Mesendoderm (in vitro differentiated cells): ENCODE data around the gene SAFB.

Experiments used
- DNase-seq: peaks from one replicate; pipeline ENCODE4 v3.0.0; 2013
- H2AK5ac ChIP-seq: 2 replicates; pipeline ENCODE4 v1.6.1; 2013; ENCODE audit warnings: low read length, inconsistent platforms
- H2BK120ac ChIP-seq: 2 replicates; pipeline ENCODE4 v1.6.1; 2013; ENCODE audit warnings: low read depth, mild to moderate bottlenecking, low read length, moderate library complexity, mixed read lengths
- H2BK15ac ChIP-seq: replicated peaks from 2 replicates; pipeline ENCODE4 v1.6.1; 2013; ENCODE audit warnings: low read depth, mild to moderate bottlenecking, moderate library complexity
- H2BK5ac ChIP-seq: 2 replicates; pipeline ENCODE4 v1.6.1; 2013; ENCODE audit warnings: low read length, inconsistent platforms
- H3K18ac ChIP-seq: 2 replicates; pipeline ENCODE4 v1.6.1; 2013; ENCODE audit warnings: mild to moderate bottlenecking, low read length, mixed read lengths
- H3K23ac ChIP-seq: one replicate; pipeline ENCODE4 v1.6.1; 2013; ENCODE audit warnings: low read length
- H3K27ac ChIP-seq: 2 replicates; pipeline ENCODE4 v1.5.1; 2013; ENCODE audit warnings: low read depth, mild to moderate bottlenecking, inconsistent platforms, low read length, moderate library complexity
- H3K27me3 ChIP-seq: 2 replicates; pipeline ENCODE4 v1.6.1; 2013; ENCODE audit warnings: low read length, control low read depth, mild to moderate bottlenecking, inconsistent platforms; ENCODE audit not compliant: insufficient read depth, poor library complexity
- H3K36me3 ChIP-seq: 2 replicates; pipeline ENCODE4 v1.6.1; 2013; ENCODE audit warnings: low read length, inconsistent platforms; ENCODE audit not compliant: control insufficient read depth, insufficient read depth
- H3K4ac ChIP-seq: one replicate; pipeline ENCODE4 v1.6.1; 2013; ENCODE audit warnings: low read depth, mild to moderate bottlenecking, low read length, moderate library complexity
- H3K4me1 ChIP-seq: 2 replicates; pipeline ENCODE4 v1.6.1; 2013; ENCODE audit warnings: low read depth, low read length, inconsistent platforms; ENCODE audit not compliant: control insufficient read depth
- H3K4me2 ChIP-seq: 2 replicates; pipeline ENCODE4 v1.6.1; 2013; ENCODE audit warnings: low read length
- H3K4me3 ChIP-seq: 2 replicates; pipeline ENCODE4 v1.5.1; 2013; ENCODE audit warnings: mild to moderate bottlenecking, low read length
- H3K56ac ChIP-seq: one replicate; pipeline ENCODE4 v1.6.1; 2013; ENCODE audit warnings: low read length
- H3K79me1 ChIP-seq: 2 replicates; pipeline ENCODE4 v1.6.1; 2013; ENCODE audit warnings: low read length, inconsistent platforms
- H3K79me2 ChIP-seq: 2 replicates; pipeline ENCODE4 v1.6.1; 2013; ENCODE audit warnings: mild to moderate bottlenecking, low read length; ENCODE audit not compliant: control insufficient read depth, insufficient read depth
- H3K9ac ChIP-seq: 2 replicates; pipeline ENCODE4 v1.6.1; 2013; ENCODE audit warnings: low read length, inconsistent platforms
- H4K5ac ChIP-seq: one replicate; pipeline ENCODE4 v1.6.1; 2013; ENCODE audit warnings: low read length
- H4K8ac ChIP-seq: one replicate; pipeline ENCODE4 v1.6.1; 2013; ENCODE audit warnings: low read depth, mild to moderate bottlenecking, control low read depth, low read length, moderate library complexity
- WGBS: extraction: QIAGEN DNeasy Blood & Tissue Kit; methylation state at CpG from one replicate; pipeline ENCODE4 v1.1.7; 2013; ENCODE audit warnings: low lambda C conversion rate, missing lambda C conversion rate; ENCODE audit not compliant: insufficient coverage; ENCODE audit errors: extremely low coverage; 5-methylcytosine and 5-hydroxymethylcytosine counted together

The SAFB gene

GRCh38 chr19:5628919-5629481 is 6.1 kb downstream of the SAFB start:
- no peak overlapping the region for H2BK5ac ChIP-seq
- no peak overlapping the region for H2BK15ac ChIP-seq
- no peak overlapping the region for H3K4me2 ChIP-seq
- peaks cover 25% of the 10 kb centered on the region for H3K79me1 ChIP-seq
- H2BK120ac ChIP-seq, result no peak overlapping the region
- no peak overlapping the region for H3K23ac ChIP-seq
- no peak overlapping the region for H3K18ac ChIP-seq
- peaks cover 10% of the 10 kb centered on the region for H3K4me1 ChIP-seq
- WGBS, result no CpG with 5 or more reads among the region's 9 CpGs
- no peaks in the 10 kb centered on the region for H3K27me3 ChIP-seq
- H4K5ac ChIP-seq, result no peak overlapping the region
- peaks cover 86% of the 10 kb centered on the region for H3K79me2 ChIP-seq
- H3K4ac ChIP-seq, result no peak overlapping the region
- H3K4me3 ChIP-seq, result no peak overlapping the region
- H2AK5ac ChIP-seq, result no peak overlapping the region
- no peak overlapping the region for H3K9ac ChIP-seq
- DNase-seq, result no peak
- no peak overlapping the region for H3K56ac ChIP-seq
- H3K27ac ChIP-seq, result no peak overlapping the region
- peaks cover 6% of the 10 kb centered on the region for H3K36me3 ChIP-seq
- H4K8ac ChIP-seq, result no peak overlapping the region

- Histone ChIP-seq H2BK15ac (no peak overlapping the region), H2AK5ac (no peak overlapping the region), H3K4me2 (no peak overlapping the region), H3K27ac (no peak overlapping the region), H3K4me1 (no peaks in the 10 kb centered on the region), H3K4ac (no peak overlapping the region), H3K56ac (no peak overlapping the region), H3K79me2 (peaks cover 77% of the 10 kb centered on the region), H2BK120ac (no peak overlapping the region), H2BK5ac (no peak overlapping the region), H3K27me3 (no peaks in the 10 kb centered on the region), H3K18ac (no peak overlapping the region), H4K8ac (no peak overlapping the region), H3K23ac (no peak overlapping the region), H3K79me1 (peaks cover 22% of the 10 kb centered on the region), H3K36me3 (peaks cover 4% of the 10 kb centered on the region), H3K9ac (no peak overlapping the region), H4K5ac (no peak overlapping the region), H3K4me3 (no peak overlapping the region)
- WGBS, result no CpG with 5 or more reads among the region's 9 CpGs
- no peak for DNase-seq
Observed at GRCh38 chr19:5631567-5632240, 8.8 kb downstream of the SAFB start.

GRCh38 chr19:5632241-5632612 is 9.3 kb downstream of the SAFB start:
- Histone ChIP-seq H3K23ac (no peak overlapping the region), H2AK5ac (no peak overlapping the region), H3K4ac (no peak overlapping the region), H2BK5ac (no peak overlapping the region), H3K27ac (no peak overlapping the region), H3K27me3 (no peaks in the 10 kb centered on the region), H3K18ac (no peak overlapping the region), H3K79me2 (peaks cover 75% of the 10 kb centered on the region), H3K56ac (no peak overlapping the region), H3K4me1 (no peaks in the 10 kb centered on the region), H3K9ac (no peak overlapping the region), H2BK120ac (no peak overlapping the region), H4K8ac (no peak overlapping the region), H2BK15ac (no peak overlapping the region), H3K79me1 (peaks cover 22% of the 10 kb centered on the region), H3K36me3 (peaks cover 3% of the 10 kb centered on the region), H4K5ac (no peak overlapping the region), H3K4me2 (no peak overlapping the region), H3K4me3 (no peak overlapping the region)
- DNase-seq, result no peak
- no CpG with 5 or more reads among the region's 4 CpGs for WGBS

GRCh38 chr19:5632657-5633056 is 9.8 kb downstream of the SAFB start:
- Histone ChIP-seq H2BK5ac (no peak overlapping the region), H3K23ac (no peak overlapping the region), H3K56ac (no peak overlapping the region), H3K18ac (no peak overlapping the region), H2BK15ac (no peak overlapping the region), H4K8ac (no peak overlapping the region), H3K79me1 (peaks cover 20% of the 10 kb centered on the region), H2BK120ac (no peak overlapping the region), H3K4ac (no peak overlapping the region), H3K9ac (no peak overlapping the region), H3K4me3 (no peak overlapping the region), H3K4me1 (no peaks in the 10 kb centered on the region), H4K5ac (no peak overlapping the region), H2AK5ac (no peak overlapping the region), H3K4me2 (no peak overlapping the region), H3K27me3 (no peaks in the 10 kb centered on the region), H3K36me3 (no peaks in the 10 kb centered on the region), H3K27ac (no peak overlapping the region), H3K79me2 (peaks cover 75% of the 10 kb centered on the region)
- DNase-seq, result no peak
- WGBS, result no CpG with 5 or more reads among the region's 5 CpGs

DNA sequence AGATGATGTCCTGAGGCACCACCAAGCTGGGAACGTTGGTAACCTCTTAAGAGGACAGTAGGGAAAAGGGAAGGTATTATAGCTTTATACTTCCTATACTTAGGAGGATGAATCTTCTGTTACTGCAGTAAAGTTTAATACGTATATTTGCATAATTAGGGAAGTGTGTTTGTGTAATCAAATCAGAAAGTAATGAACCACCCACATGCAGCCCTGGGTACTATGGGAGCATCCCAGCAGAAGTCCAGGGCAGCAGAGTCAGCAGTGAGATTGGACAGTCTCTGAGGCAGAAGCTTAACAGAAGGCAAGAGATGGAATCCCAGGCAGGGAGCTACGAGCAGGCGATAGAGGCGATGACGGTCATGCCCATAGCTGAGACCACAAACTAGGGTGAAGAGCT is 12.5 kb downstream of the SAFB start:
- H3K27me3 ChIP-seq, result no peaks in the 10 kb centered on the region
- no peak overlapping the region for H3K4me3 ChIP-seq
- no peak overlapping the region for H4K5ac ChIP-seq
- no peak overlapping the region for H2BK120ac ChIP-seq
- H3K36me3 ChIP-seq, result no peaks in the 10 kb centered on the region
- WGBS, result no CpG with 5 or more reads among the region's 6 CpGs
- H3K79me1 ChIP-seq, result peaks cover 16% of the 10 kb centered on the region
- no peak overlapping the region for H3K18ac ChIP-seq
- H2BK5ac ChIP-seq, result no peak overlapping the region
- H3K4me2 ChIP-seq, result no peak overlapping the region
- H4K8ac ChIP-seq, result no peak overlapping the region
- H3K27ac ChIP-seq, result no peak overlapping the region
- H3K23ac ChIP-seq, result no peak overlapping the region
- no peak overlapping the region for H2AK5ac ChIP-seq
- H3K4me1 ChIP-seq, result no peaks in the 10 kb centered on the region
- peaks cover 67% of the 10 kb centered on the region for H3K79me2 ChIP-seq
- no peak overlapping the region for H3K9ac ChIP-seq
- H3K4ac ChIP-seq, result no peak overlapping the region
- DNase-seq, result no peak
- no peak overlapping the region for H3K56ac ChIP-seq
- H2BK15ac ChIP-seq, result no peak overlapping the region

- Histone ChIP-seq H3K4me3 (no peak overlapping the region), H3K4me2 (no peak overlapping the region), H2BK15ac (no peak overlapping the region), H2BK5ac (no peak overlapping the region), H4K5ac (no peak overlapping the region), H3K23ac (no peak overlapping the region), H3K9ac (no peak overlapping the region), H3K79me2 (peaks cover 68% of the 10 kb centered on the region), H2AK5ac (no peak overlapping the region), H3K27ac (no peak overlapping the region), H3K4me1 (no peaks in the 10 kb centered on the region), H3K79me1 (peaks cover 19% of the 10 kb centered on the region), H3K18ac (no peak overlapping the region), H2BK120ac (no peak overlapping the region), H3K56ac (no peak overlapping the region), H4K8ac (no peak overlapping the region), H3K36me3 (peaks cover 9% of the 10 kb centered on the region), H3K4ac (no peak overlapping the region), H3K27me3 (no peaks in the 10 kb centered on the region)
- no CpG with 5 or more reads among the region's 1 CpG for WGBS
- DNase-seq, result no peak
Observed at GRCh38 chr19:5637971-5638370, 15.1 kb downstream of the SAFB start.
